Thyroid gland (tissue), 4 donors: ENCODE data around the gene POU2AF3. TPM values are rescaled to one million over a fixed set of nuclear protein-coding genes. Genes with fewer than 3 reads are reported as not detected.

Source experiments
- DNase-seq, 2 donors: peaks; one replicate each; pipeline ENCODE4 v3.0.0-alpha.2; 2019
- H3K27ac ChIP-seq, 3 donors: fragments of 200-600 bp; sonication (generic); 1 replicate in 2 of 3; 2 replicates in 1 of 3; pipeline ENCODE4 v1.5.1; 2016 to 2019; ENCODE audit warnings: mild to moderate bottlenecking in 1 of 3, moderate library complexity in 1 of 3
- H3K27me3 ChIP-seq: fragments of 200-600 bp; sonication (generic); one replicate; pipeline ENCODE4 v1.5.1; 2019
- H3K36me3 ChIP-seq, 2 donors: fragments of 200-600 bp; sonication (generic); one replicate each; pipeline ENCODE4 v1.5.1; 2016 to 2019
- H3K4me1 ChIP-seq, 2 donors: fragments of 200-600 bp; sonication (generic); one replicate each; pipeline ENCODE4 v1.5.1; 2017 to 2019
- H3K4me3 ChIP-seq, 3 donors: fragments of 200-600 bp; sonication (generic); replicated peaks in 1 of 3; 1 replicate in 2 of 3; 2 replicates in 1 of 3; pipeline ENCODE4 v1.5.1; 2016; ENCODE audit warnings: mild to moderate bottlenecking in 1 of 3
- H3K9me3 ChIP-seq: fragments of 200-600 bp; sonication (generic); one replicate; pipeline ENCODE4 v1.5.1; 2017
- CTCF ChIP-seq, 6 experiments: fragments of 200-600 bp in 3 of 6; fragments of 450-650 bp in 3 of 6; sonication (generic) in 3 of 6; IDR thresholded peaks; one replicate each; pipeline ENCODE4 v1.5.1; 2016 to 2019; ENCODE audit warnings: antibody characterized with exemption in 6 of 6, mild to moderate bottlenecking in 2 of 6, inconsistent platforms in 1 of 6, moderate library complexity in 1 of 6
- POLR2A ChIP-seq, 2 donors: fragments of 450-650 bp; IDR thresholded peaks; one replicate each; pipeline ENCODE4 v1.6.1; 2017; ENCODE audit warnings: antibody characterized with exemption in 2 of 2, mild to moderate bottlenecking in 2 of 2, moderate library complexity in 1 of 2
- WGBS, 2 donors: methylation state at CpG; one replicate each; pipeline ENCODE4 v1.1.5; 2017; 5-methylcytosine and 5-hydroxymethylcytosine counted together
- intact Hi-C: fragments of 100-400 bp; cut with DNase I; formaldehyde crosslinking; loops from one replicate; pipeline ENCODE4 v1.15.1; 2023
- total RNA-seq, 4 donors: library from RNA; depleted of rRNA; stranded (reverse); fragments of >200 nt; gene quantifications; one replicate each; pipeline ENCODE4 v1.2.3, GENCODE V29; 2016

The POU2AF3 gene
- total RNA-seq, 4 donors from 2014 or later = 2.0 to 5.0 (median 4.6) TPM; not detected in 1

GRCh38 chr11:111347002-111347722, 48.8 kb downstream of the POU2AF3 start:
- Histone ChIP-seq H3K36me3 (no peaks in the 10 kb centered on the region), H3K4me3 (no peak overlapping the region), H3K9me3 (no peaks in the 10 kb centered on the region), H3K4me1 (no peaks in the 10 kb centered on the region), H3K27me3 (no peaks in the 10 kb centered on the region), H3K27ac (no peak overlapping the region)
- TF ChIP-seq POLR2A (IDR thresholded peaks at IDR 0.05) = no peak
- no peak for TF ChIP-seq CTCF (IDR thresholded peaks at IDR 0.05)
- no peak for DNase-seq
- intact Hi-C loops = no loop called here
- 81 to 88% methylated on average over 6 of the region's 6 CpGs for WGBS, 2 donors

- 80 to 93% methylated on average over 3 of the region's 3 CpGs for WGBS, 2 donors
- Histone ChIP-seq H3K4me3 (no peak overlapping the region), H3K9me3 (no peaks in the 10 kb centered on the region), H3K4me1 (no peaks in the 10 kb centered on the region), H3K27me3 (no peaks in the 10 kb centered on the region), H3K36me3 (no peaks in the 10 kb centered on the region), H3K27ac (no peak overlapping the region)
- no peak for TF ChIP-seq POLR2A (IDR thresholded peaks at IDR 0.05)
- no peak for TF ChIP-seq CTCF (IDR thresholded peaks at IDR 0.05)
- DNase-seq = no peak
- intact Hi-C loops = no loop called here
These were observed 49.4 kb downstream of the POU2AF3 start for GRCh38 chr11:111347723-111348115.

GRCh38 chr11:111348147-111348546, 49.8 kb downstream of the POU2AF3 start:
- no peak overlapping the region for H3K27ac ChIP-seq
- intact Hi-C loops = no loop called here
- DNase-seq = no peak
- no peaks in the 10 kb centered on the region for H3K36me3 ChIP-seq
- H3K27me3 ChIP-seq = no peaks in the 10 kb centered on the region
- no peak overlapping the region for H3K4me3 ChIP-seq
- WGBS, 2 donors = 88 to 89% methylated on average over 3 of the region's 3 CpGs
- H3K4me1 ChIP-seq = no peaks in the 10 kb centered on the region
- H3K9me3 ChIP-seq = no peaks in the 10 kb centered on the region
- no peak for TF ChIP-seq POLR2A (IDR thresholded peaks at IDR 0.05)
- TF ChIP-seq CTCF (IDR thresholded peaks at IDR 0.05) = no peak

- Histone ChIP-seq H3K4me3 (no peak overlapping the region), H3K27ac (no peak overlapping the region), H3K27me3 (no peaks in the 10 kb centered on the region), H3K36me3 (no peaks in the 10 kb centered on the region), H3K9me3 (no peaks in the 10 kb centered on the region), H3K4me1 (no peaks in the 10 kb centered on the region)
- TF ChIP-seq CTCF (IDR thresholded peaks at IDR 0.05) (no peak), POLR2A (IDR thresholded peaks at IDR 0.05) (no peak)
- no peak for DNase-seq
- intact Hi-C loops = no loop called here
- WGBS, 2 donors = 94 to 95% methylated on average over 2 of the region's 2 CpGs
These were observed 50.9 kb downstream of the POU2AF3 start for GRCh38 chr11:111349191-111349695.

GRCh38 chr11:111350811-111351210, 52.5 kb downstream of the POU2AF3 start:
- DNase-seq = no peak
- Histone ChIP-seq H3K4me1 (no peaks in the 10 kb centered on the region), H3K9me3 (no peaks in the 10 kb centered on the region), H3K36me3 (no peaks in the 10 kb centered on the region), H3K27me3 (no peaks in the 10 kb centered on the region), H3K4me3 (no peak overlapping the region), H3K27ac (no peak overlapping the region)
- TF ChIP-seq CTCF (IDR thresholded peaks at IDR 0.05) (no peak), POLR2A (IDR thresholded peaks at IDR 0.05) (no peak)
- intact Hi-C loops = no loop called here
- WGBS, 2 donors = 70 to 71% methylated on average over 1 of the region's 1 CpG
